ENCODE data around the gene PREX1. TPM values are rescaled to one million over a fixed set of nuclear protein-coding genes. Genes with fewer than 3 reads are reported as not detected.

The PREX1 gene
- total RNA-seq, 1 donor from 2014 or later = 248 TPM

DNA sequence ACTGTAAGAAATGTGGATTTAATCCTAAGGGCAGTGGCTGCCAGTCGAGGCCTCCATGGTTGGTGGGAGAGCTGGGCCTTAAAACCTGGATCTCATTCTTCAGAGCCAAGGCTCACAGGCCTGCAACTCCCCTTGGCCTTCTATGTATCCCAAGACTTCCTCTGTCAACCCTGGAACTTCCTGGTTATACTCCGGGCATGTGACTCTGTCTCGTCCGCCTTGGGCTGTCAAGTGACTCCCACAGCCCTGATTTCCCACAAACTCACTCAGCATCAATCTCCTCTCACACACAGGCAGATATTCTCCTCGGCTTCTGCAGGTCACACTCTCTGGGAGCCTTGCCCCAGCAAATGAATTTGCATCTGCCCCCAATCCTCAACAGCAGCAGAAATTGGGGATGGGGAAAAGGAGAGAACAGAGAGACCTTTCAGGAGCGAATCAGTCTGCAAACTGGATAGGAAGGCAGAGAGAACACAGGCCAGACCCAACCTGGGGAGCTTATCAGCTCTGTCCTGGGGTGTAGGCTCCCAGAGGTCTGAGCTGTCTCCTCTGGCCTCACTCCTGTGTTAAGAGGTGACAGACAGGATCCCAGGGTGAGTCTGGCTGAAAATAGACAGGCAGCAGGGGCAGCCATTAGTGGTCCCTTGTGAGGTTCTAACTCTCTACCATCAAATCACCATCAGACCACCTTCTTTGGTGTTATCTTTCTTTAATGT, 30.4 kb upstream of the PREX1 start:
- Mint-ChIP-seq H3K4me1 (ENCODE audit: unreplicated experiment) (peaks cover 3% of the 10 kb centered on the region), H3K4me3 (ENCODE audit: unreplicated experiment) (no peak overlapping the region), H3K27ac (ENCODE audit: unreplicated experiment) (no peak overlapping the region), H3K9me3 (ENCODE audit: unreplicated experiment) (no peaks in the 10 kb centered on the region), H3K27me3 (ENCODE audit: unreplicated experiment) (peaks cover 6% of the 10 kb centered on the region), H3K36me3 (ENCODE audit: low read depth, unreplicated experiment) (no peaks in the 10 kb centered on the region)
- no peak for DNase-seq (ENCODE audit: low spot score)
- TF ChIP-seq, protein P1, sequence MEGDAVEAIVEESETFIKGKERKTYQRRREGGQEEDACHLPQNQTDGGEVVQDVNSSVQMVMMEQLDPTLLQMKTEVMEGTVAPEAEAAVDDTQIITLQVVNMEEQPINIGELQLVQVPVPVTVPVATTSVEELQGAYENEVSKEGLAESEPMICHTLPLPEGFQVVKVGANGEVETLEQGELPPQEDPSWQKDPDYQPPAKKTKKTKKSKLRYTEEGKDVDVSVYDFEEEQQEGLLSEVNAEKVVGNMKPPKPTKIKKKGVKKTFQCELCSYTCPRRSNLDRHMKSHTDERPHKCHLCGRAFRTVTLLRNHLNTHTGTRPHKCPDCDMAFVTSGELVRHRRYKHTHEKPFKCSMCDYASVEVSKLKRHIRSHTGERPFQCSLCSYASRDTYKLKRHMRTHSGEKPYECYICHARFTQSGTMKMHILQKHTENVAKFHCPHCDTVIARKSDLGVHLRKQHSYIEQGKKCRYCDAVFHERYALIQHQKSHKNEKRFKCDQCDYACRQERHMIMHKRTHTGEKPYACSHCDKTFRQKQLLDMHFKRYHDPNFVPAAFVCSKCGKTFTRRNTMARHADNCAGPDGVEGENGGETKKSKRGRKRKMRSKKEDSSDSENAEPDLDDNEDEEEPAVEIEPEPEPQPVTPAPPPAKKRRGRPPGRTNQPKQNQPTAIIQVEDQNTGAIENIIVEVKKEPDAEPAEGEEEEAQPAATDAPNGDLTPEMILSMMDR (IDR thresholded peaks at IDR 0.05; ENCODE audit: unreplicated experiment) = no peak

DNA sequence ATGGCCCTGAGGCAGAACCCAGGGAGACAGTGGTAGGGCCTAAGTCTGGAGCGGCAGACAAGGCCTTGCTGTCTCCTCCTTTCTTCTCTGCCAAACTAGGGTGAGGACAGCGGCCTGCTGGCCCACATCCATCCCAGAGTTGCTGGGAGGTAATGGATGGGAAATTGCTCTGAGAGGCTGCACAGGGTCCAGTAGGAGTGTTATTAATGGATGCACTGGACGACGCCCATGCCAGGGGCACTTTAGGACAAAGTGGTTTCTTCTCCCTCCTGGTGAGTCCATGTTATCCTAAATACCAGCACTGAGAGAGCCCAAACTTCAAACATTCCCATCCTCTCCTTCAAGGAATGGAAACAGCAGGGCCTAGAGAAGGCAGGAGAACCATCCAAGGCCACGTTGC, 28.3 kb upstream of the PREX1 start:
- Mint-ChIP-seq H3K27ac (ENCODE audit: unreplicated experiment) (no peak overlapping the region), H3K4me3 (ENCODE audit: unreplicated experiment) (no peak overlapping the region), H3K9me3 (ENCODE audit: unreplicated experiment) (no peaks in the 10 kb centered on the region), H3K27me3 (ENCODE audit: unreplicated experiment) (peaks cover 8% of the 10 kb centered on the region), H3K4me1 (ENCODE audit: unreplicated experiment) (peaks cover 3% of the 10 kb centered on the region), H3K36me3 (ENCODE audit: low read depth, unreplicated experiment) (no peaks in the 10 kb centered on the region)
- TF ChIP-seq, protein P1 (IDR thresholded peaks at IDR 0.05; ENCODE audit: unreplicated experiment) = no peak
- no peak for DNase-seq (ENCODE audit: low spot score)

DNA sequence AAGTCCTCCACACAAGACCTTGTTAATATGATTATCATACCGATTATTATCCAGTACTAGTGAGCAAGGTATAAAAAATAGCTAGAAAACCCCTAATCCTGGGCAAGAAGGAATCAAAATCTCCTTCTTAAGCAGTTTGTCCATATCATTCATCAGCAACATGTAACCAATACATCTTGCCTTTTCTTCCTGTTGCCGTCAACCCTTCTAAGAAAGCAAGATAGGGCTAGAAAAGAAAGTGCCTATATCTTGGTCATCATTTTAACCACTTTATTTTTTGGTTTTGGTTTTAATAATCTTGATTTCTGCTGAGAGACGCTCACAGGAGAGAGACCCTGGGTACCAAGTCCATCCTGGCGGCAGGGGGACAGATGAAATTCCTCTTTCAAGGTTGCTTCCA, 27.2 kb upstream of the PREX1 start:
- TF ChIP-seq, protein P1 (IDR thresholded peaks at IDR 0.05; ENCODE audit: unreplicated experiment) = no peak
- Mint-ChIP-seq H3K4me3 (ENCODE audit: unreplicated experiment) (no peak overlapping the region), H3K36me3 (ENCODE audit: low read depth, unreplicated experiment) (no peaks in the 10 kb centered on the region)

DNA sequence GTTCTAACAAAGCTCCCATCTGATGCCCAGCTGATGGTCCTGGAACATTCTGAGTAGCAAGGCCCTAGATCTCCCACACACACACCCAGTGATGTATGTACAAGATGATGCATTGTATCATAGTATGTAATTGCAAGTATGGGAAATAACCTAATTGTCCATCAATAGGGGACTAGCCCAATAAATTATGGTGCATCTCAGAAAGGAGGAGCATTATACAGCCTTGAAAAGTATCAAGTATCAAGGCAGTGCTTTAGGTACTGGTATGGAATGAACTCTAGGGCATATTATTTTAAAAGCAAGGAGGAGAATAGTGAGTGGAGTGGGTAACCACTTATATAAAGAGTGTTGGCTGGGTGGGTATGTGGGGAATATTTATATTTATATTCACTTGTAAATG, 24.8 kb upstream of the PREX1 start:
- H3K9me3 Mint-ChIP-seq (ENCODE audit: unreplicated experiment) = no peaks in the 10 kb centered on the region
- no peak for DNase-seq (ENCODE audit: low spot score)
- H3K36me3 Mint-ChIP-seq (ENCODE audit: low read depth, unreplicated experiment) = no peaks in the 10 kb centered on the region
- no peak overlapping the region for H3K27ac Mint-ChIP-seq (ENCODE audit: unreplicated experiment)
- no peak overlapping the region for H3K4me3 Mint-ChIP-seq (ENCODE audit: unreplicated experiment)
- no peaks in the 10 kb centered on the region for H3K4me1 Mint-ChIP-seq (ENCODE audit: unreplicated experiment)
- TF ChIP-seq, protein P1 (IDR thresholded peaks at IDR 0.05; ENCODE audit: unreplicated experiment) = no peak
- H3K27me3 Mint-ChIP-seq (ENCODE audit: unreplicated experiment) = peaks cover 8% of the 10 kb centered on the region

More for the DNA sequence above, 27.2 kb upstream of the PREX1 start:
- Mint-ChIP-seq H3K27ac (ENCODE audit: unreplicated experiment) (no peak overlapping the region), H3K27me3 (ENCODE audit: unreplicated experiment) (peaks cover 8% of the 10 kb centered on the region), H3K9me3 (ENCODE audit: unreplicated experiment) (no peaks in the 10 kb centered on the region), H3K4me1 (ENCODE audit: unreplicated experiment) (peaks cover 3% of the 10 kb centered on the region)
- no peak for DNase-seq (ENCODE audit: low spot score)

DNA sequence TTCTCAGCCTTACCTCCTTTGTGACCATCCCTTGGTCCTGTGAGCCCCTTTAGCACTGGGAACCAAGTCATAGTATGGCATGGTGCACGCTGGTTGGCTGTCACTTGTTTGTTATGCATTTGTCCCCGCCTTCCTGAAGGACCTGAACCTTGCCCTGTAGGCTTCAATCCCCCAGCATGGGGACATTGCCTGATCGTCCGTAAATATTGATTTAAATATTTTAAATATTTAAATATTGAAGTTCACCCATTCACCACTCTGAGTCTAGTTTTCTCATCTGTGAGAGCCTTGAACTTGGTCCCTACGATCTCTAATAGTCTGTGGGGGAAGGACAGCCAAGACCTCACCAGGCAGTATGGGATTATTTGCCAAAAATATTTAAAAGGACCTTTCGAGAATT, 23.8 kb upstream of the PREX1 start:
- H3K27me3 Mint-ChIP-seq (ENCODE audit: unreplicated experiment) = peaks cover 8% of the 10 kb centered on the region
- H3K36me3 Mint-ChIP-seq (ENCODE audit: low read depth, unreplicated experiment) = no peaks in the 10 kb centered on the region
- H3K4me3 Mint-ChIP-seq (ENCODE audit: unreplicated experiment) = no peak overlapping the region
- H3K9me3 Mint-ChIP-seq (ENCODE audit: unreplicated experiment) = no peaks in the 10 kb centered on the region
- peaks cover 3% of the 10 kb centered on the region for H3K4me1 Mint-ChIP-seq (ENCODE audit: unreplicated experiment)
- H3K27ac Mint-ChIP-seq (ENCODE audit: unreplicated experiment) = no peak overlapping the region
- no peak for DNase-seq (ENCODE audit: low spot score)
- TF ChIP-seq, protein P1 (IDR thresholded peaks at IDR 0.05; ENCODE audit: unreplicated experiment) = no peak
